Smooth muscle cell (in vitro differentiated cells): Measurements from ENCODE around the gene EGFLAM. TPM values are rescaled to one million over a fixed set of nuclear protein-coding genes. Genes with fewer than 3 reads are reported as not detected.

Experiments
- DNase-seq: peaks from one replicate; lab custom pipeline; 2025; ENCODE audit not compliant: unreplicated experiment; lab: John Stamatoyannopoulos, UW
- H2AFZ ChIP-seq: fragments of 200-600 bp; sonication (generic); 2 replicates; pipeline ENCODE4 v1.6.0; 2016; ENCODE audit warnings: antibody characterized with exemption, low read depth, mild to moderate bottlenecking
- H3F3A ChIP-seq: fragments of 200-600 bp; sonication (generic); 2 replicates; pipeline ENCODE4 v1.6.0; 2017; ENCODE audit warnings: antibody characterized with exemption, low read depth
- H3K27ac ChIP-seq: fragments of 200-600 bp; sonication (generic); 2 replicates; pipeline ENCODE4 v1.5.1; 2016; ENCODE audit warnings: low read depth, mild to moderate bottlenecking
- H3K27me3 ChIP-seq: fragments of 200-600 bp; sonication (generic); 2 replicates; pipeline ENCODE4 v1.6.1; 2016; ENCODE audit warnings: low read depth, mild to moderate bottlenecking
- H3K36me3 ChIP-seq: fragments of 200-600 bp; sonication (generic); 2 replicates; pipeline ENCODE4 v1.5.1; 2016; ENCODE audit warnings: low read depth
- H3K4me1 ChIP-seq: fragments of 200-600 bp; sonication (generic); 2 replicates; pipeline ENCODE4 v1.5.1; 2016; ENCODE audit warnings: low read depth
- H3K4me2 ChIP-seq: fragments of 200-600 bp; sonication (generic); 2 replicates; pipeline ENCODE4 v1.6.0; 2016; ENCODE audit warnings: mild to moderate bottlenecking
- H3K4me3 ChIP-seq: fragments of 200-600 bp; sonication (generic); 2 replicates; pipeline ENCODE4 v1.5.1; 2016; ENCODE audit warnings: mild to moderate bottlenecking
- H3K79me2 ChIP-seq: fragments of 200-600 bp; sonication (generic); 2 replicates; pipeline ENCODE4 v1.6.0; 2016; ENCODE audit warnings: low read depth, mild to moderate bottlenecking
- H3K9ac ChIP-seq: fragments of 200-600 bp; sonication (generic); 2 replicates; pipeline ENCODE4 v1.6.0; 2016; ENCODE audit warnings: low read depth
- H3K9me3 ChIP-seq: fragments of 200-600 bp; sonication (generic); replicated peaks from 2 replicates; pipeline ENCODE4 v1.5.1; 2016; ENCODE audit warnings: low read depth
- H4K20me1 ChIP-seq: fragments of 200-600 bp; sonication (generic); 2 replicates; pipeline ENCODE4 v1.6.0; 2016; ENCODE audit warnings: low read depth
- WGBS: methylation state at CpG from one replicate; pipeline ENCODE4 v1.1.7; 2016; ENCODE audit warnings: low lambda C conversion rate; 5-methylcytosine and 5-hydroxymethylcytosine counted together
- polyA plus RNA-seq: library from polyadenylated mRNA; unstranded; fragments of >200 nt; fragmentation: Nextera tagmentation; extraction: Ambion mirVana; gene quantifications from 2 replicates; pipeline ENCODE4 v1.2.1, GENCODE V29; 2016
- total RNA-seq: library from RNA; depleted of rRNA; stranded (reverse); fragments of >200 nt; gene quantifications from 2 replicates; pipeline ENCODE4 v1.2.3, GENCODE V29; 2014
- TF ChIP-seq, protein P1 (sequence below): fragments of 200-600 bp; sonication (generic); IDR thresholded peaks from 2 replicates; pipeline ENCODE4 v1.5.1; 2017; ENCODE audit warnings: borderline replicate concordance, mild to moderate bottlenecking, antibody characterized with exemption; ENCODE audit not compliant: insufficient read depth, poor library complexity, severe bottlenecking

The EGFLAM gene
- total and polyA plus RNA-seq, 2 experiments from 2014 or later, result 103 to 194 TPM

DNA sequence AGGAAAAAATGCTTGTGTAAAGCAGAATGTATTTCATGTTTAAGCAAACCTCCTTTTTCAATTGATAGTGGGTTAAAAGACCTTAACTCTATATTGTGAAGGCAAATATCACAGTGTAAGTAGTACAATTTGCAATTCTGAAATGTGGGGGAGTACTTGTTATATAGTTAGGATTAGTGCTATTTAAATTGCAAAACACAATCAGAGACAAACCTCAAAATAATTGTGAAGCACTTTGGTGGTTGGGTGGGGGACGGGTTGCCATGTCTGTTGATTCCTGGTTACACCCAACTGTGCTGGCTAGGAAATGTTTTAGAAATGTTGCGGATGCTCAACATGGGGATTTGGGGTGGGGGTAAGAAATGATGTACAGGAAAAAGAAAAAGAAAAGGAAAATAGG, 37.4 kb downstream of the EGFLAM start:
- 98% methylated on average over 2 of the region's 2 CpGs for WGBS
- DNase-seq, result no peak
- Histone ChIP-seq H3K9me3 (no peaks in the 10 kb centered on the region), H4K20me1 (peaks cover 16% of the 10 kb centered on the region), H3K27me3 (no peaks in the 10 kb centered on the region), H3K36me3 (no peaks in the 10 kb centered on the region), H3F3A (peaks cover 11% of the 10 kb centered on the region), H3K27ac (no peak overlapping the region), H2AFZ (no peak overlapping the region), H3K79me2 (peaks cover 88% of the 10 kb centered on the region), H3K4me1 (peaks cover 4% of the 10 kb centered on the region), H3K4me2 (no peak overlapping the region), H3K9ac (no peak overlapping the region), H3K4me3 (no peak overlapping the region)
- TF ChIP-seq, protein P1, sequence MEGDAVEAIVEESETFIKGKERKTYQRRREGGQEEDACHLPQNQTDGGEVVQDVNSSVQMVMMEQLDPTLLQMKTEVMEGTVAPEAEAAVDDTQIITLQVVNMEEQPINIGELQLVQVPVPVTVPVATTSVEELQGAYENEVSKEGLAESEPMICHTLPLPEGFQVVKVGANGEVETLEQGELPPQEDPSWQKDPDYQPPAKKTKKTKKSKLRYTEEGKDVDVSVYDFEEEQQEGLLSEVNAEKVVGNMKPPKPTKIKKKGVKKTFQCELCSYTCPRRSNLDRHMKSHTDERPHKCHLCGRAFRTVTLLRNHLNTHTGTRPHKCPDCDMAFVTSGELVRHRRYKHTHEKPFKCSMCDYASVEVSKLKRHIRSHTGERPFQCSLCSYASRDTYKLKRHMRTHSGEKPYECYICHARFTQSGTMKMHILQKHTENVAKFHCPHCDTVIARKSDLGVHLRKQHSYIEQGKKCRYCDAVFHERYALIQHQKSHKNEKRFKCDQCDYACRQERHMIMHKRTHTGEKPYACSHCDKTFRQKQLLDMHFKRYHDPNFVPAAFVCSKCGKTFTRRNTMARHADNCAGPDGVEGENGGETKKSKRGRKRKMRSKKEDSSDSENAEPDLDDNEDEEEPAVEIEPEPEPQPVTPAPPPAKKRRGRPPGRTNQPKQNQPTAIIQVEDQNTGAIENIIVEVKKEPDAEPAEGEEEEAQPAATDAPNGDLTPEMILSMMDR, result no peak

DNA sequence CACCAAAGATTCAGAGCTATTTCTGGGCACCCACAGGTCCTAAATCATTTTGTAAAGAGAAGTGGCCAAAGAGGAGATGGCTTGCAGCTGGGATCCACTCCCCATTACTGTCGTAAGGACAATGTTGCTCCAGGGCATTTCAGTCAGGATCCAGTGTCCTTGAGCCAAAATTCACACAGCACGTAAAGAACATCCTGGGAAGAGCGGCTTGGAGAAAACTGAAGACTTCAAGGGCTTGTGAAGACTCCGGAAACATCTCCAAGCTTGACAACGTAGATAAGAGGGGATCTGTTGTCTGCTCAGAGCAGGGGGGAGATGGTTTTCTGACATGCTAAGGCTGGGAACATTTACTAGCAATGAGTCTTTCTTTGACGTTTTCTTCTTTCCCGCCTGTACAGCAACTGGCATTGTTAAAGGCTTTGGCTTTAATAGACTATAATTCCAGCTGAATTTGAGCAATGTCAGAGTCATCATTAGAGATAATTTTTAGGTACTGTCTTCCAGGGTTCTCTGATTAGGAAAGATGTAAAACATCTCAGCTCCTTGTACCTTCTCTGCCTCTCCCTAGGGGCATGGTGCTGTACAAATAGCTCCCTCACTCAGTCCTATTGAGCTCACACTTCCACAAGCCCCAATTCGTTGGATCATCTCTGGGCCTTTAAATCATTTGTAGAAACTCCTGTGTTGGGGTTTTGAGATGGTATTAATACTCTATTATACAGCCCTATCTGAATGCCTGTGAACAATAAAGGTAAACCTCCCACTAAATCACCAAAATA, 39.7 kb downstream of the EGFLAM start:
- H3K9me3 ChIP-seq, result no peaks in the 10 kb centered on the region
- H3K4me2 ChIP-seq, result peak overlapping the region; percentile 79
- peak overlapping the region; percentile 71 for H2AFZ ChIP-seq
- peaks cover 4% of the 10 kb centered on the region for H3K4me1 ChIP-seq
- peaks cover 98% of the 10 kb centered on the region for H3K79me2 ChIP-seq
- peaks cover 7% of the 10 kb centered on the region for H3F3A ChIP-seq
- TF ChIP-seq, protein P1, result no peak
- no peaks in the 10 kb centered on the region for H3K27me3 ChIP-seq
- H3K4me3 ChIP-seq, result no peak overlapping the region
- peaks cover under 1% of the 10 kb centered on the region for H4K20me1 ChIP-seq
- no peak for DNase-seq
- peak overlapping the region; percentile 58 for H3K27ac ChIP-seq
- peak overlapping the region; percentile 57 for H3K9ac ChIP-seq
- 28% methylated on average over 8 of the region's 8 CpGs for WGBS
- H3K36me3 ChIP-seq, result no peaks in the 10 kb centered on the region

DNA sequence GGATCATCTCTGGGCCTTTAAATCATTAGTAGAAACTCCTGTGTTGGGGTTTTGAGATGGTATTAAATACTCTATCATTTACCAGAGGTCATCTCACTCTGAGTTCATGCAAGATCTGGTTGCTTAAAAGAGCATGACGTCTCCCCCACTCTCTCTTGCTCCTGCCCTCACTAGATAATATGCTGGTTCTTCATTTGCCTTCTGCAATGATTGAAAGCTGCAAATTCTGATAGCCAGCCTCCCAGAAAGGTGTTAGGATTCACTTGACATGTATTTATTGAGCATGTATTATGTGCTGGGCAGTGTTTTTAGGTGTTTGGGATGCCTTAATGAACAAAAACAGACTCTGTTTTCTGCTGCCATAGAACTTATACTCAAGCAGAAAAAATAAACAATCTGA, 41.2 kb downstream of the EGFLAM start:
- Histone ChIP-seq H2AFZ (no peak overlapping the region), H3K4me3 (no peak overlapping the region), H3K4me2 (no peak overlapping the region), H3K9me3 (peaks cover 4% of the 10 kb centered on the region), H4K20me1 (no peaks in the 10 kb centered on the region), H3F3A (peaks cover 7% of the 10 kb centered on the region), H3K4me1 (peaks cover 4% of the 10 kb centered on the region), H3K9ac (no peak overlapping the region), H3K27me3 (no peaks in the 10 kb centered on the region), H3K27ac (no peak overlapping the region), H3K79me2 (peaks cover 93% of the 10 kb centered on the region), H3K36me3 (no peaks in the 10 kb centered on the region)
- TF ChIP-seq, protein P1, result no peak
- no peak for DNase-seq
- 95% methylated on average over 1 of the region's 1 CpG for WGBS

DNA sequence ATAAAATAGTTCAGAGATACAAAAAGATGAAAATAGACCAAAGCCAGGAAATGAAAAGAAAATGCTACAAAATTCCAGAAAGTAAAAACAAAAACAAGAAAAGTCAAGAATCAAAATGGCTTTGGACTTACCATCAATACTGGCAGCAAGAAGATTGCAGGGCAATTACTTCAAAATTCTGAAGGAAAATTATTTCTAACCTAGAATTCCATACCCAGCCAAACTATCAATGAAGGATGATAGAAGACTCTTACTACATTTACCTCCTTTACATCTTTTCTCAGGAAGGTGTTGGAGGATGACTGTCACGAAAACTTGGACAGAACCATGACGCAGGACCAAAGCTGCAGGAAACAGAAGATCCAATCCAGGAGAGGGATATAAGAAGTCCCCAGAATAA, 46.8 kb downstream of the EGFLAM start:
- Histone ChIP-seq H3K27ac (no peak overlapping the region), H3K9ac (no peak overlapping the region), H3F3A (no peaks in the 10 kb centered on the region), H3K4me2 (no peak overlapping the region), H3K4me1 (no peaks in the 10 kb centered on the region), H3K9me3 (peaks cover 8% of the 10 kb centered on the region), H4K20me1 (no peaks in the 10 kb centered on the region), H3K27me3 (no peaks in the 10 kb centered on the region), H3K4me3 (no peak overlapping the region), H3K36me3 (no peaks in the 10 kb centered on the region), H3K79me2 (peaks cover 88% of the 10 kb centered on the region), H2AFZ (no peak overlapping the region)
- no peak for DNase-seq
- WGBS, result 95% methylated on average over 2 of the region's 2 CpGs
- TF ChIP-seq, protein P1, result no peak
